DOHH2 (cell line): Measurements from ENCODE around the gene FNDC3B.

Source experiments
- EZH2phosphoT487 ChIP-seq: fragments of 200-600 bp; sonication (generic); IDR thresholded peaks from 2 replicates; pipeline ENCODE4 v1.6.1; 2017; ENCODE audit warnings: borderline replicate concordance, mild to moderate bottlenecking, antibody characterized with exemption, low read length, moderate library complexity, mixed read lengths
- TF ChIP-seq, protein P1 (sequence below): fragments of 200-600 bp; sonication (generic); IDR thresholded peaks from one replicate; pipeline ENCODE4 v1.5.1; 2014; ENCODE audit warnings: antibody characterized with exemption, mild to moderate bottlenecking, low read depth, low read length; ENCODE audit not compliant: poor library complexity, severe bottlenecking

DNA sequence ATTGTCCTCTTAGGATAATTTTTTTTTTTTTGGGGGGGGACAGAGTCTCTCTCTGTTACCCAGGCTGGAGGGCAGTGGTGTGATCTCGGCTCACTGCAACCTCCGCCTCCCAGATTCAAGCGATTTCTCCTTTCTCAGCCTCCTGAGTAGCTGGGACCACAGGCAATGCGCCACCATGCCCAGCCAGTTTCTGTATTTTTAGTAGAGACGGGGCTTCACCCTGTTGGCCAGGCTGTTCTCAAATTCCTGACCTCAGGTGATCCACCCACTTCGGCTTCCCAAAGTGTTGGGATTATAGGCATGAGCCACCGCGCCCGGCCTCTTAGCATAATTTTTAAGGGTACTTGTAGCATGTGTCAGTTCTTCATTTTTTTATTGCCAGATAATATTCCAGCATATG lies 122.6 kb downstream of the FNDC3B start:
- no peak for TF ChIP-seq EZH2phosphoT487
- TF ChIP-seq, protein P1, sequence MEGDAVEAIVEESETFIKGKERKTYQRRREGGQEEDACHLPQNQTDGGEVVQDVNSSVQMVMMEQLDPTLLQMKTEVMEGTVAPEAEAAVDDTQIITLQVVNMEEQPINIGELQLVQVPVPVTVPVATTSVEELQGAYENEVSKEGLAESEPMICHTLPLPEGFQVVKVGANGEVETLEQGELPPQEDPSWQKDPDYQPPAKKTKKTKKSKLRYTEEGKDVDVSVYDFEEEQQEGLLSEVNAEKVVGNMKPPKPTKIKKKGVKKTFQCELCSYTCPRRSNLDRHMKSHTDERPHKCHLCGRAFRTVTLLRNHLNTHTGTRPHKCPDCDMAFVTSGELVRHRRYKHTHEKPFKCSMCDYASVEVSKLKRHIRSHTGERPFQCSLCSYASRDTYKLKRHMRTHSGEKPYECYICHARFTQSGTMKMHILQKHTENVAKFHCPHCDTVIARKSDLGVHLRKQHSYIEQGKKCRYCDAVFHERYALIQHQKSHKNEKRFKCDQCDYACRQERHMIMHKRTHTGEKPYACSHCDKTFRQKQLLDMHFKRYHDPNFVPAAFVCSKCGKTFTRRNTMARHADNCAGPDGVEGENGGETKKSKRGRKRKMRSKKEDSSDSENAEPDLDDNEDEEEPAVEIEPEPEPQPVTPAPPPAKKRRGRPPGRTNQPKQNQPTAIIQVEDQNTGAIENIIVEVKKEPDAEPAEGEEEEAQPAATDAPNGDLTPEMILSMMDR, result no peak
